ENCODE results near the gene ARID4B. TPM values are rescaled to one million over a fixed set of nuclear protein-coding genes. Genes with fewer than 3 reads are reported as not detected.
"Not testable (repeated sequence)": the region's sequence is repeated elsewhere in the genome, so short reads cannot be mapped to it uniquely, and the experiment has no call there.

Gene ARID4B
- total and polyA plus RNA-seq, 5 donors, result 10.8 to 22.4 (median 20.7) TPM

- intact Hi-C loops (cut with DNase I), result loop anchor here in 1 of 4 donors (10.0 kb wide), 1 partner anchor 59 kb away; no protein-coding TSS in a partner anchor
- H3K27ac ChIP-seq (ENCODE audit: low read length), result no peak overlapping the region
- H3K27me3 ChIP-seq (ENCODE audit: control insufficient read depth, insufficient read depth), result no peaks in the 10 kb centered on the region
- 86% methylated on average over 5 of the region's 5 CpGs for WGBS
- no peak overlapping the region for H3K4me3 ChIP-seq (ENCODE audit: low read length)
- peaks cover 3% of the 10 kb centered on the region for H3K4me1 ChIP-seq (ENCODE audit: control insufficient read depth, insufficient read depth, low read length)
- ATAC-seq (no peak), DNase-seq (no peak)
- H3K9me3 ChIP-seq (ENCODE audit: control insufficient read depth, low read length), result no peaks in the 10 kb centered on the region
Observed at GRCh38 chr1:235295902-235296350, 32.1 kb downstream of the ARID4B start.

- DNase-seq (no peak), ATAC-seq (no peak)
- no peaks in the 10 kb centered on the region for H3K9me3 ChIP-seq (ENCODE audit: control insufficient read depth, low read length)
- no peak overlapping the region for H3K27ac ChIP-seq (ENCODE audit: low read length)
- no peak overlapping the region for H3K4me3 ChIP-seq (ENCODE audit: low read length)
- peaks cover 3% of the 10 kb centered on the region for H3K4me1 ChIP-seq (ENCODE audit: control insufficient read depth, insufficient read depth, low read length)
- no peaks in the 10 kb centered on the region for H3K27me3 ChIP-seq (ENCODE audit: control insufficient read depth, insufficient read depth)
- intact Hi-C loops (cut with DNase I), result loop anchor here in 1 of 4 donors (10.0 kb wide), 1 partner anchor 61 kb away; no protein-coding TSS in a partner anchor
Observed at GRCh38 chr1:235293322-235293942, 34.5 kb downstream of the ARID4B start.

- WGBS, result 90% methylated on average over 4 of the region's 4 CpGs
- H3K4me1 ChIP-seq (ENCODE audit: control insufficient read depth, insufficient read depth, low read length), result peaks cover 3% of the 10 kb centered on the region
- DNase-seq (no peak), ATAC-seq (no peak)
- no peak overlapping the region for H3K4me3 ChIP-seq (ENCODE audit: low read length)
- intact Hi-C loops (cut with DNase I), result loop anchor here in 1 of 4 donors (10.0 kb wide), 1 partner anchor 62 kb away; no protein-coding TSS in a partner anchor
- no peaks in the 10 kb centered on the region for H3K9me3 ChIP-seq (ENCODE audit: control insufficient read depth, low read length)
- H3K27me3 ChIP-seq (ENCODE audit: control insufficient read depth, insufficient read depth), result no peaks in the 10 kb centered on the region
- H3K27ac ChIP-seq (ENCODE audit: low read length), result no peak overlapping the region
Observed at GRCh38 chr1:235292790-235293189, 35.2 kb downstream of the ARID4B start.

- 66% methylated on average over 6 of the region's 6 CpGs for WGBS
- ATAC-seq (no peak), DNase-seq (no peak)
- no peak overlapping the region for H3K4me3 ChIP-seq (ENCODE audit: low read length)
- H3K27me3 ChIP-seq (ENCODE audit: control insufficient read depth, insufficient read depth), result no peaks in the 10 kb centered on the region
- H3K9me3 ChIP-seq (ENCODE audit: control insufficient read depth, low read length), result no peaks in the 10 kb centered on the region
- H3K27ac ChIP-seq (ENCODE audit: low read length), result no peak overlapping the region
- H3K4me1 ChIP-seq (ENCODE audit: control insufficient read depth, insufficient read depth, low read length), result peaks cover 3% of the 10 kb centered on the region
- intact Hi-C loops (cut with DNase I), result loop anchor here in 1 of 4 donors (10.0 kb wide), 1 partner anchor 63 kb away; no protein-coding TSS in a partner anchor
Observed at GRCh38 chr1:235291599-235292091, 36.3 kb downstream of the ARID4B start.

- intact Hi-C loops (cut with DNase I), result loop anchor here in 1 of 4 donors (10.0 kb wide), 1 partner anchor 64 kb away; no protein-coding TSS in a partner anchor
- ATAC-seq (no peak), DNase-seq (no peak)
- WGBS, result 89% methylated on average over 12 of the region's 12 CpGs
- Histone ChIP-seq H3K4me1 (ENCODE audit: control insufficient read depth, insufficient read depth, low read length) (peaks cover 3% of the 10 kb centered on the region), H3K27me3 (ENCODE audit: control insufficient read depth, insufficient read depth) (no peaks in the 10 kb centered on the region), H3K27ac (ENCODE audit: low read length) (no peak overlapping the region), H3K4me3 (ENCODE audit: low read length) (no peak overlapping the region), H3K9me3 (ENCODE audit: control insufficient read depth, low read length) (no peaks in the 10 kb centered on the region)
Observed at GRCh38 chr1:235290740-235291502, 37.1 kb downstream of the ARID4B start.

- DNase-seq, result no peak
- H3K27me3 ChIP-seq (ENCODE audit: control insufficient read depth, insufficient read depth), result no peaks in the 10 kb centered on the region
- no peaks in the 10 kb centered on the region for H3K9me3 ChIP-seq (ENCODE audit: control insufficient read depth, low read length)
- WGBS, result 85% methylated on average over 12 of the region's 12 CpGs
- intact Hi-C loops (cut with DNase I), result loop anchor here in 1 of 4 donors (10.0 kb wide), 1 partner anchor 65 kb away; no protein-coding TSS in a partner anchor
- peaks cover 3% of the 10 kb centered on the region for H3K4me1 ChIP-seq (ENCODE audit: control insufficient read depth, insufficient read depth, low read length)
- no peak for ATAC-seq
- H3K27ac ChIP-seq (ENCODE audit: low read length), result no peak overlapping the region
- H3K4me3 ChIP-seq (ENCODE audit: low read length), result no peak overlapping the region
Observed at GRCh38 chr1:235289859-235290739, 37.9 kb downstream of the ARID4B start.

- no peak overlapping the region for H3K4me3 ChIP-seq (ENCODE audit: low read length)
- WGBS, result 86% methylated on average over 4 of the region's 4 CpGs
- intact Hi-C loops (cut with DNase I), result no loop called here
- DNase-seq, result no peak
- no peak for ATAC-seq
- H3K27me3 ChIP-seq (ENCODE audit: control insufficient read depth, insufficient read depth), result no peaks in the 10 kb centered on the region
- no peaks in the 10 kb centered on the region for H3K9me3 ChIP-seq (ENCODE audit: control insufficient read depth, low read length)
- no peak overlapping the region for H3K27ac ChIP-seq (ENCODE audit: low read length)
- H3K4me1 ChIP-seq (ENCODE audit: control insufficient read depth, insufficient read depth, low read length), result peaks cover 2% of the 10 kb centered on the region
Observed at GRCh38 chr1:235287208-235287882, 40.6 kb downstream of the ARID4B start.

GRCh38 chr1:235286667-235287066 is 41.3 kb downstream of the ARID4B start:
- intact Hi-C loops (cut with DNase I), result no loop called here
- no peaks in the 10 kb centered on the region for H3K27me3 ChIP-seq (ENCODE audit: control insufficient read depth, insufficient read depth)
- no peak overlapping the region for H3K4me3 ChIP-seq (ENCODE audit: low read length)
- no peak overlapping the region for H3K27ac ChIP-seq (ENCODE audit: low read length)
- DNase-seq (no peak), ATAC-seq (no peak)
- peaks cover 1% of the 10 kb centered on the region for H3K4me1 ChIP-seq (ENCODE audit: control insufficient read depth, insufficient read depth, low read length)
- H3K9me3 ChIP-seq (ENCODE audit: control insufficient read depth, low read length), result no peaks in the 10 kb centered on the region
- 90% methylated on average over 1 of the region's 1 CpG for WGBS

GRCh38 chr1:235284231-235284769 is 43.7 kb downstream of the ARID4B start:
- Histone ChIP-seq H3K9me3 (ENCODE audit: control insufficient read depth, low read length) (no peaks in the 10 kb centered on the region), H3K4me3 (ENCODE audit: low read length) (no peak overlapping the region), H3K27me3 (ENCODE audit: control insufficient read depth, insufficient read depth) (no peaks in the 10 kb centered on the region), H3K27ac (ENCODE audit: low read length) (no peak overlapping the region), H3K4me1 (ENCODE audit: control insufficient read depth, insufficient read depth, low read length) (peaks cover 4% of the 10 kb centered on the region)
- 82% methylated on average over 6 of the region's 6 CpGs for WGBS
- DNase-seq, result no peak
- intact Hi-C loops (cut with DNase I), result no loop called here
- ATAC-seq, result peak in 1 of 2 donors; percentile 70

GRCh38 chr1:235283636-235284035 is 44.3 kb downstream of the ARID4B start:
- H3K4me3 ChIP-seq (ENCODE audit: low read length); H3K4me1 ChIP-seq (ENCODE audit: control insufficient read depth, insufficient read depth, low read length); DNase-seq; H3K27me3 ChIP-seq (ENCODE audit: control insufficient read depth, insufficient read depth); H3K27ac ChIP-seq (ENCODE audit: low read length); H3K9me3 ChIP-seq (ENCODE audit: control insufficient read depth, low read length); ATAC-seq; intact Hi-C loops (cut with DNase I): not testable (repeated sequence)
- WGBS, result 95% methylated on average over 13 of the region's 13 CpGs
